ENCODE measurements around the gene KRTAP20-4.

GRCh38 chr21:30668776-30669175 is 48.3 kb downstream of the KRTAP20-4 start:
- TF ChIP-seq CTCF (conservative IDR thresholded peaks at IDR 0.05; ENCODE audit: low read depth, low read length) (no peak), EZH2 (IDR thresholded peaks at IDR 0.05; ENCODE audit: borderline replicate concordance, low read depth, low read length, poor library complexity, severe bottlenecking) (no peak)
